PC-3 (cell line): ENCODE measurements around the gene ATXN7L1. TPM values are rescaled to one million over a fixed set of nuclear protein-coding genes. Genes with fewer than 3 reads are reported as not detected.
A peak's percentile ranks its signal among the peaks of the same experiment; 100 is the strongest.

Source experiments
- ATAC-seq: fragments of 200-7000 bp; cut with Tn5 transposase; 2 replicates; pipeline ENCODE4 v1.9.1; 2020; ENCODE audit warnings: mild to moderate bottlenecking, moderate library complexity
- BruUV-seq: library from RNA; stranded (reverse); fragments of 400-500 nt; replicated peaks from 2 replicates; lab custom pipeline; 2021; lab: Mats Ljungman, UMichigan
- CTCF ChIA-PET: fragments of 300-600 bp; sonication (Branson Sonifier 250); formaldehyde crosslinking; loops from one replicate; lab custom pipeline; 2022; ENCODE audit warnings: antibody characterized with exemption; lab: Charles Lee
- POLR2A ChIA-PET: fragments of 300-600 bp; sonication (Branson Sonifier 250); formaldehyde crosslinking; loops from one replicate; lab custom pipeline; 2022; ENCODE audit warnings: antibody characterized with exemption; ENCODE audit not compliant: unreplicated experiment; lab: Charles Lee
- DNase-seq: peaks from one replicate; pipeline ENCODE4 v3.0.0-alpha.2; 2015
- H2AFZ ChIP-seq: fragments of 300-600 bp; sonication (generic); 2 replicates; pipeline ENCODE4 v1.6.0; 2016; ENCODE audit warnings: antibody characterized with exemption, low read length
- H3F3A ChIP-seq: fragments of 300-600 bp; sonication (generic); one replicate; pipeline ENCODE4 v1.6.0; 2017; ENCODE audit warnings: antibody characterized with exemption, low read length, control low read depth, mild to moderate bottlenecking; ENCODE audit not compliant: unreplicated experiment
- H3K27ac ChIP-seq: fragments of 300-600 bp; sonication (generic); 2 replicates; pipeline ENCODE4 v1.5.1; 2016; ENCODE audit warnings: mild to moderate bottlenecking, low read length
- H3K27me3 ChIP-seq: fragments of 300-600 bp; sonication (generic); 2 replicates; pipeline ENCODE4 v1.6.1; 2016; ENCODE audit warnings: low read length, mixed read lengths
- H3K36me3 ChIP-seq: fragments of 300-600 bp; sonication (generic); 2 replicates; pipeline ENCODE4 v1.6.1; 2016; ENCODE audit warnings: low read depth, mixed run types, low read length, mixed read lengths
- H3K4me1 ChIP-seq: fragments of 300-600 bp; sonication (generic); 2 replicates; pipeline ENCODE4 v1.5.1; 2016; ENCODE audit warnings: low read length; ENCODE audit not compliant: insufficient read depth
- H3K4me2 ChIP-seq: fragments of 300-600 bp; sonication (generic); 2 replicates; pipeline ENCODE4 v1.6.0; 2016; ENCODE audit warnings: low read length
- H3K4me3 ChIP-seq: fragments of 300-600 bp; sonication (generic); 2 replicates; pipeline ENCODE4 v1.5.1; 2016; ENCODE audit warnings: mild to moderate bottlenecking, low read length, mixed read lengths
- H3K79me2 ChIP-seq: fragments of 300-600 bp; sonication (generic); 2 replicates; pipeline ENCODE4 v1.6.1; 2017; ENCODE audit warnings: low read length, mixed read lengths
- H3K9ac ChIP-seq: fragments of 300-600 bp; sonication (generic); 2 replicates; pipeline ENCODE4 v1.6.0; 2016; ENCODE audit warnings: mild to moderate bottlenecking, low read length
- H3K9me2 ChIP-seq: fragments of 300-600 bp; sonication (generic); replicated peaks from 2 replicates; pipeline ENCODE4 v1.6.1; 2016; ENCODE audit warnings: mixed run types, low read length, mixed read lengths
- H3K9me3 ChIP-seq: fragments of 300-600 bp; sonication (generic); 2 replicates; pipeline ENCODE4 v1.6.1; 2016; ENCODE audit warnings: low read length, mixed read lengths
- H4K20me1 ChIP-seq: fragments of 300-600 bp; sonication (generic); 2 replicates; pipeline ENCODE4 v1.6.1; 2016; ENCODE audit warnings: low read length, mixed read lengths
- EZH2 ChIP-seq: fragments of 300-600 bp; sonication (generic); IDR thresholded peaks from one replicate; pipeline ENCODE4 v1.6.1; 2017; ENCODE audit warnings: antibody characterized with exemption, mild to moderate bottlenecking, low read length; ENCODE audit not compliant: unreplicated experiment
- EZH2phosphoT487 ChIP-seq: fragments of 300-600 bp; sonication (generic); IDR thresholded peaks from 2 replicates; pipeline ENCODE4 v1.6.1; 2018; ENCODE audit warnings: mild to moderate bottlenecking, antibody characterized with exemption, low read length, borderline replicate concordance
- intact Hi-C: fragments of 100-400 bp; cut with micrococcal nuclease; formaldehyde crosslinking; loops from 2 replicates; pipeline ENCODE4 v1.9.0; 2023
- total RNA-seq: library from RNA; depleted of rRNA; stranded (reverse); fragments of >200 nt; gene quantifications from 2 replicates; pipeline ENCODE4 v1.2.3, GENCODE V29; 2014
- TF ChIP-seq, protein P1 (sequence below): fragments of 300-600 bp; sonication (generic); conservative IDR thresholded peaks from 2 replicates; pipeline ENCODE4 v1.5.1; 2017; ENCODE audit warnings: antibody characterized with exemption, low read depth, mild to moderate bottlenecking, low read length

ATXN7L1 gene
- total RNA-seq, 1 experiment from 2014 or later: 16.0 TPM

DNA sequence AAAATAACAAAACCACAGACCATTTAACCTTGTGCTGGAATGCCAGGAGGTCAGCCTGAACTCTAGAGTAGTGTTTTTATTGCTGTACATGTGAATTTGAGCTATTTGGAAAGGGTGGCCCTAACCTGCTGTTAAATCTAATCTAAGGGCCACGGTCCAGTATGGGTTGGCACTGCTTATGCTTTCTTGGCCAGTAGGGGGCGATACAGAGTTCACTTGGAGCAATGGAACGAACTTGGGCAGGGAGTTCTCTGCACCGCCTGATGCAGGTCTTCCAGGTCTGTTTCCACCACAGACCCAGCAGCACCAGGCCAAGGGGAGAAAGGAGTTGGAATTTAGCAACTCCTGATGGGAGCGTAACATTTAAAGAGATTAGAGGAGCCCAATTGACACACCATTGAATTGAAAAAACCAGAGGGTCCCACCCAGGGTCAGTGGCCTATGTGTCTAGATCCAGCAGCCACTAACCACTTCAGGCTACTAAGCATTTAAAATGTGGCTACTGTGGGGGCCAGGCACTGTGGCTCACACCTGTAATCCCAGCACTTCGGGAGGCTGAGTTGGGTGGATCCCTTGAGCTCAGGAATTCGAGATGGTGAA lies 219.4 kb downstream of the ATXN7L1 start:
- TF ChIP-seq, protein P1, sequence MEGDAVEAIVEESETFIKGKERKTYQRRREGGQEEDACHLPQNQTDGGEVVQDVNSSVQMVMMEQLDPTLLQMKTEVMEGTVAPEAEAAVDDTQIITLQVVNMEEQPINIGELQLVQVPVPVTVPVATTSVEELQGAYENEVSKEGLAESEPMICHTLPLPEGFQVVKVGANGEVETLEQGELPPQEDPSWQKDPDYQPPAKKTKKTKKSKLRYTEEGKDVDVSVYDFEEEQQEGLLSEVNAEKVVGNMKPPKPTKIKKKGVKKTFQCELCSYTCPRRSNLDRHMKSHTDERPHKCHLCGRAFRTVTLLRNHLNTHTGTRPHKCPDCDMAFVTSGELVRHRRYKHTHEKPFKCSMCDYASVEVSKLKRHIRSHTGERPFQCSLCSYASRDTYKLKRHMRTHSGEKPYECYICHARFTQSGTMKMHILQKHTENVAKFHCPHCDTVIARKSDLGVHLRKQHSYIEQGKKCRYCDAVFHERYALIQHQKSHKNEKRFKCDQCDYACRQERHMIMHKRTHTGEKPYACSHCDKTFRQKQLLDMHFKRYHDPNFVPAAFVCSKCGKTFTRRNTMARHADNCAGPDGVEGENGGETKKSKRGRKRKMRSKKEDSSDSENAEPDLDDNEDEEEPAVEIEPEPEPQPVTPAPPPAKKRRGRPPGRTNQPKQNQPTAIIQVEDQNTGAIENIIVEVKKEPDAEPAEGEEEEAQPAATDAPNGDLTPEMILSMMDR: peak; percentile 93
- TF ChIP-seq EZH2 (no peak), EZH2phosphoT487 (no peak)
- no peaks in the 10 kb centered on the region for H4K20me1 ChIP-seq
- H3F3A ChIP-seq: no peaks in the 10 kb centered on the region
- DNase-seq: peak; percentile 70
- H3K9me2 ChIP-seq: no peaks in the 10 kb centered on the region
- ChIA-PET POLR2A (no interaction called here), CTCF (interaction anchor here (0.6 kb wide), 1 partner anchor 174 kb away, joined by 3 read pairs; no protein-coding TSS in a partner anchor)
- H3K4me3 ChIP-seq: no peak overlapping the region
- no peak overlapping the region for H3K9ac ChIP-seq
- no peak overlapping the region for H3K27ac ChIP-seq
- H3K9me3 ChIP-seq: no peaks in the 10 kb centered on the region
- intact Hi-C loops: loop anchor here (10.0 kb wide), 1 partner anchor 498 kb away; no protein-coding TSS in a partner anchor
- peaks cover 3% of the 10 kb centered on the region for H3K4me1 ChIP-seq
- no peak for ATAC-seq
- no peak overlapping the region for H2AFZ ChIP-seq
- H3K79me2 ChIP-seq: no peaks in the 10 kb centered on the region
- H3K27me3 ChIP-seq: no peaks in the 10 kb centered on the region
- no TSS peak for BruUV-seq
- H3K4me2 ChIP-seq: no peak overlapping the region
- no peaks in the 10 kb centered on the region; the same call in 1 of the 2 replicates for H3K36me3 ChIP-seq

DNA sequence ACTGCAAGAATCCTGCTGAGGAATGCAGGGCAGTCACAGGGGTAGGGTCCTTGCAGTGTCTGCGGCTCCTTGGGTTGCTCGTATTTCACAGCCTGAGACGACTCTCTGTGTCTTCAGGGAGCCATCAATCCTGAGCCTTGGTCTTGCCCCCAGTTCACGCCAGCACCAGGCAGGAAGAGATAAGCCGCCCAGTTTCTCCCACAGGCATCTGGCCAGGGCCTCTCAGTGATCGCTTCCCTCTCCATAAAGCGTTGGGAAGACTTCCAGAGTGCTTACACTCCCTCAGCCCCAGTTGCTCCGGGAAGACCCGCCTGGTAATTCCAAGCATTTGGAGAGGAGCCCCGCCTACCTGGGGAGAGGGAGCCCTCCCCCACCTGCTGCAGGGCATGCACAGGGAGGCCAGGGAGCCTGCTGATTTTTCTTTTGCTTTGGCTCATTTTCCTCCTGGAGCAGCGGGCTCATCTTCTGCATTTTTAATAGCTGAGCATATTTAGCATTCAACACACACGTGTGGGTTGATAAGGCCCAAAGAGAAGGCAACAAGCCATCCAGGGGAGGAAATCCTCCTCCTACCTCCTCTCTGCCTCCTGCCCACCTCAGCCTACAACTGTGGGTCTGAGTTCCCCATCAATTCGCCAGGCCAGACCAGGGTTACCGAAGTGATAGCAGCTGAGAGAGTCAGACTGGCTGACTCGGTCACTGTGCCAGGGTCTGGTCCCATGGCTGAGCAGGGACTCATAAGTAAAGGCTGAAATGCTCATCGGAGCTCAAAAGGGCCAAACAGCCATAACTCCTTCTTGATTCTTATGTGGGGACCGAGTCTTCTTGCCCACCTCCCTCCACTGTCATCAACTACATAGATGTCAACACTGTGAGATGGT lies 220.7 kb downstream of the ATXN7L1 start:
- H3K9me3 ChIP-seq: no peaks in the 10 kb centered on the region
- no peaks in the 10 kb centered on the region for H3K9me2 ChIP-seq
- DNase-seq (no peak), ATAC-seq (no peak)
- H3F3A ChIP-seq: peaks cover 6% of the 10 kb centered on the region
- intact Hi-C loops: loop anchor here (10.0 kb wide), 1 partner anchor 499 kb away; no protein-coding TSS in a partner anchor
- no peak overlapping the region for H3K27ac ChIP-seq
- H3K4me2 ChIP-seq: no peak overlapping the region
- H3K4me1 ChIP-seq: peaks cover 16% of the 10 kb centered on the region
- ChIA-PET POLR2A (no interaction called here), CTCF (no interaction called here)
- no peaks in the 10 kb centered on the region for H3K27me3 ChIP-seq
- no peaks in the 10 kb centered on the region; the same call in 1 of the 2 replicates for H3K36me3 ChIP-seq
- no peaks in the 10 kb centered on the region for H4K20me1 ChIP-seq
- H3K9ac ChIP-seq: no peak overlapping the region
- BruUV-seq: no TSS peak
- no peak overlapping the region for H3K4me3 ChIP-seq
- H3K79me2 ChIP-seq: no peaks in the 10 kb centered on the region
- no peak overlapping the region for H2AFZ ChIP-seq
- TF ChIP-seq, protein P1: no peak
- TF ChIP-seq EZH2 (no peak), EZH2phosphoT487 (no peak)
